Nephron (organoid): Measurements from ENCODE around the gene ATP9A.

ENCODE experiments used
- H3K27ac Mint-ChIP-seq, 3 experiments: 2 replicates each; pipeline ENCODE4 v1.8.0; 2020; ENCODE audit warnings: mixed read lengths in 3 of 3, mild to moderate bottlenecking in 2 of 3, moderate library complexity in 1 of 3
- H3K27me3 Mint-ChIP-seq: 2 replicates; pipeline ENCODE4 v1.8.0; 2021; ENCODE audit warnings: low read depth, mild to moderate bottlenecking, moderate library complexity, mixed read lengths
- H3K36me3 Mint-ChIP-seq: 2 replicates; pipeline ENCODE4 v1.8.0; 2020; ENCODE audit warnings: low read depth, mixed read lengths
- H3K4me1 Mint-ChIP-seq: 2 replicates; pipeline ENCODE4 v1.8.0; 2020; ENCODE audit warnings: mixed read lengths
- H3K4me3 Mint-ChIP-seq, 3 experiments: 2 replicates each; pipeline ENCODE4 v1.8.0; 2020; ENCODE audit warnings: mild to moderate bottlenecking in 3 of 3, mixed read lengths in 3 of 3, moderate library complexity in 2 of 3
- H3K9me3 Mint-ChIP-seq: 2 replicates; pipeline ENCODE4 v1.8.0; 2020; ENCODE audit warnings: mixed read lengths
- TF ChIP-seq, protein P1 (sequence below), 3 experiments: fragments of 200-600 bp; sonication (generic); IDR thresholded peaks; one replicate each; pipeline ENCODE4 v1.5.0; 2021; ENCODE audit warnings: antibody characterized with exemption in 3 of 3; ENCODE audit not compliant: unreplicated experiment in 3 of 3

Gene ATP9A

DNA sequence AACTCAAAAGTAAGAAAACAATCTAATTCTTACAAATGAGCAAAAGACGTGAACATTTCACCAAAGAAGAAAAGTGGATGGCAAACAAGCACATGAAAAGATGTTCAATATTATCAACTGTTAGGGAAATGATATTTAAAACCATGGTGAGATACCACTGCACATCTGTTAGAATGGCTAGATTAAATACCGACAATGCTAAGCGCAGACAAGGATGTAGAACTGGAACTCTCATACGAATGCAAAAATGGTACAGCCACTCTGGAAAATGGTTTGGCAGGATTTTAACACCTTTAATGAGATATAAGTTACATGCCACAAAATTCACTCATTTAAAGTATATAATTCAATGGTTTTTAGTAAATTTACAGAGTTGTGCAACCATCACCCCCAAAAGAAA is 181.0 kb downstream of the ATP9A start:
- Mint-ChIP-seq H3K4me1 (no peaks in the 10 kb centered on the region), H3K4me3 (no peak overlapping the region), H3K27ac (no peak overlapping the region), H3K9me3 (no peaks in the 10 kb centered on the region), H3K27me3 (no peaks in the 10 kb centered on the region), H3K36me3 (no peaks in the 10 kb centered on the region)
- TF ChIP-seq, protein P1, sequence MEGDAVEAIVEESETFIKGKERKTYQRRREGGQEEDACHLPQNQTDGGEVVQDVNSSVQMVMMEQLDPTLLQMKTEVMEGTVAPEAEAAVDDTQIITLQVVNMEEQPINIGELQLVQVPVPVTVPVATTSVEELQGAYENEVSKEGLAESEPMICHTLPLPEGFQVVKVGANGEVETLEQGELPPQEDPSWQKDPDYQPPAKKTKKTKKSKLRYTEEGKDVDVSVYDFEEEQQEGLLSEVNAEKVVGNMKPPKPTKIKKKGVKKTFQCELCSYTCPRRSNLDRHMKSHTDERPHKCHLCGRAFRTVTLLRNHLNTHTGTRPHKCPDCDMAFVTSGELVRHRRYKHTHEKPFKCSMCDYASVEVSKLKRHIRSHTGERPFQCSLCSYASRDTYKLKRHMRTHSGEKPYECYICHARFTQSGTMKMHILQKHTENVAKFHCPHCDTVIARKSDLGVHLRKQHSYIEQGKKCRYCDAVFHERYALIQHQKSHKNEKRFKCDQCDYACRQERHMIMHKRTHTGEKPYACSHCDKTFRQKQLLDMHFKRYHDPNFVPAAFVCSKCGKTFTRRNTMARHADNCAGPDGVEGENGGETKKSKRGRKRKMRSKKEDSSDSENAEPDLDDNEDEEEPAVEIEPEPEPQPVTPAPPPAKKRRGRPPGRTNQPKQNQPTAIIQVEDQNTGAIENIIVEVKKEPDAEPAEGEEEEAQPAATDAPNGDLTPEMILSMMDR (IDR thresholded peaks at IDR 0.05; ENCODE audit: unreplicated experiment in 3 of 3), result no peak

DNA sequence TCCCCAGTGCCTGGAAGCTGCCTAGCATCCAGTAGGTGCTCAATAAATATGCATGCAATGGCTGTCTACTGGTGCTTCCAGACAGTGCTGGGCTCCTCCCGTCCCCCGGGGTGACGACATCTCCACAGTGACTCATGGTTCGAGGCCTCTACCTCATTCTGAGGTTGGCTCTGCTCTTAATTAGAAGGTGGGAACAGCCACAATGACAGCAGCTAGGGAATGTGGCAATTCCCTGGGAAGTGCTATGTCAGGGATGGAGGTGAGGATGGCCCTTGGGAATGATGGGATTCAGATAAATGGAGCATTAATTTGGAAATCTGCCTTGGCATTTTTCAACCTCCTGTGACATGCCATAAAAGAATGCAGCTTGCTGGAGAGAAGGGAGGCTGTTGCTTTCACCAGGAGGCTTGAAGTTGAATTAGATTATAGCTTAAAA is 182.2 kb downstream of the ATP9A start:
- no peaks in the 10 kb centered on the region for H3K27me3 Mint-ChIP-seq
- no peaks in the 10 kb centered on the region for H3K36me3 Mint-ChIP-seq
- no peak overlapping the region for H3K4me3 Mint-ChIP-seq
- H3K9me3 Mint-ChIP-seq, result no peaks in the 10 kb centered on the region
- TF ChIP-seq, protein P1 (IDR thresholded peaks at IDR 0.05; ENCODE audit: unreplicated experiment in 3 of 3), result no peak
- no peaks in the 10 kb centered on the region for H3K4me1 Mint-ChIP-seq
- no peak overlapping the region for H3K27ac Mint-ChIP-seq

DNA sequence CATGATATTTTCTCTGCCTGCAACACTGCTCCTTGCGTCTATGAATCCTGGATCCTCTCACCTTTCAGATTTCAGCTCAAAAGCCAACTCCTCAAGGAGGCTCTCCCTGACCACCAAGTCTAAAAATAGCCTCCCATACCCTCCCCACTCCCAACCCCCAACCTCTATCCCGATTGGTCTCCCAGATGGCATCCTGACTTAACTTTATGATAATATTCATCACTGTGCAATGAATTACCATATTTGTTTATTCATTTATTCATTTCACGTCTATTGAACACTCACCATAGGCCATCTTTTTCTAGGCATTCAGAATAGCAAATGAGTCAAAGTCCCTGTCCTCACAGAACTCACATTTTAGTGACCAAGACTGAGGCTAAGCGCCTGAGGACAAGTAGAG is 183.0 kb downstream of the ATP9A start:
- no peak overlapping the region for H3K4me3 Mint-ChIP-seq
- H3K27ac Mint-ChIP-seq, result no peak overlapping the region
- H3K27me3 Mint-ChIP-seq, result no peaks in the 10 kb centered on the region
- H3K9me3 Mint-ChIP-seq, result no peaks in the 10 kb centered on the region
- TF ChIP-seq, protein P1 (IDR thresholded peaks at IDR 0.05; ENCODE audit: unreplicated experiment in 3 of 3), result no peak
- no peaks in the 10 kb centered on the region for H3K4me1 Mint-ChIP-seq
- H3K36me3 Mint-ChIP-seq, result no peaks in the 10 kb centered on the region

DNA sequence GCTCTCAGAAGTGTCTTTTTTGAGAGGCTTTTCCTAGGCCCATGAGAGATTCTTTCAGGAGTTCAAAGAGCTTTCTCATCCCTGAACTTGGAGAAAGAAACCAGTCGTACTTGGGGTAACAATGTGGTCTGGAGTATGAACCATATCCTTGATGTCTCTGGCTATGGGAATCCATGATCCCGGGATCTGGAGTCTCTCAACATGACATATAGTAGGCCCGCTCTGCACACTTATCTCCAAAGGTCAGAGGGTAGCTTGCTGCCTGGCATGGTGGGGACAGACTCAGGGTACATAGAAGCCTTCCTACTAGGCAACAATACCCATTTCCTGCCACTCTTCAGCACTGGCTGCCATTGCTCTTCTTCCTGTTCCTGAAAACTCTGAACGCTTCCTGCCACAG is 183.5 kb downstream of the ATP9A start:
- H3K9me3 Mint-ChIP-seq, result no peaks in the 10 kb centered on the region
- H3K27me3 Mint-ChIP-seq, result no peaks in the 10 kb centered on the region
- no peaks in the 10 kb centered on the region for H3K4me1 Mint-ChIP-seq
- no peaks in the 10 kb centered on the region for H3K36me3 Mint-ChIP-seq
- TF ChIP-seq, protein P1 (IDR thresholded peaks at IDR 0.05; ENCODE audit: unreplicated experiment in 3 of 3), result no peak
- H3K27ac Mint-ChIP-seq, result no peak overlapping the region
- no peak overlapping the region for H3K4me3 Mint-ChIP-seq

DNA sequence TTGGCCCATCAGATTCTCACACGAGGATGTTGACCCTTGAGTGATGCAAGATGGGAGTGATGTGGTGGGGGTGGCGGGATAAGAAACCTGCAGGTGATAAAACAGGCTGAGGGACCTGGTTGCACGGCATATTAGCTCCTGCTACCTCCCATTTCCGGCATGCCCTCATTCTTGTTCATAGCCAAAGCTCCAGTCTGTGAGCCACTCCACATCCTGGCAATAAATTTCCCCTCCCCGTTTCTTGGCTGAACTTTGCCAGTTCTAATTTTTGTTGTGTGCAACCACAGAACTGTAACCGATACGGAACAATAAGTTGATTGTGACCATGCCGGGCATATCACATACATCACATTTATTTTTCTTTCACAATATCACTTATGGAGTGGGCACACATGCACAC is 184.1 kb downstream of the ATP9A start:
- Mint-ChIP-seq H3K9me3 (no peaks in the 10 kb centered on the region), H3K4me3 (no peak overlapping the region), H3K36me3 (no peaks in the 10 kb centered on the region), H3K27me3 (no peaks in the 10 kb centered on the region), H3K4me1 (no peaks in the 10 kb centered on the region), H3K27ac (no peak overlapping the region)
- TF ChIP-seq, protein P1 (IDR thresholded peaks at IDR 0.05; ENCODE audit: unreplicated experiment in 3 of 3), result no peak

DNA sequence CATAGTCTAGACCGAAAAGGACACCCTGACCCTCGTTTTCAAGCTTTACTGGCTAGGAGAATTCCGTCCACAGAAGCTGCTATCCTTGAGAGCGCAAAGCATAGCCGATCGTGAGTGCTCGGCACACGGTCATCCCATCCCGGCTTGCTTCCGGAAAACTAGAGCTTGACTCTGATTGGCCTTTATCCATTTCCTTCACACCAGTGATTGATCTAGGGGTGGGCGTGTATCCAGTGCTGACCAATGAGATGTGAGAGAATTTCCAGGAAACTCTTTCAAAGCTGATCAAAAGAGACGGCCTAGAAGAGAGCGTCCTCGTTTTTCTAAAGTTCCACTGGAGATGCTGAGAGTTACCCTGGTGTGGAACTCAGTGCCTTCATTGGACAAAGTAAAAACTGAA is 184.7 kb downstream of the ATP9A start:
- TF ChIP-seq, protein P1 (IDR thresholded peaks at IDR 0.05; ENCODE audit: unreplicated experiment in 3 of 3), result no peak
- no peak overlapping the region for H3K27ac Mint-ChIP-seq
- H3K4me3 Mint-ChIP-seq, result no peak overlapping the region
- no peaks in the 10 kb centered on the region for H3K36me3 Mint-ChIP-seq
- H3K4me1 Mint-ChIP-seq, result no peaks in the 10 kb centered on the region
- H3K27me3 Mint-ChIP-seq, result no peaks in the 10 kb centered on the region
- no peaks in the 10 kb centered on the region for H3K9me3 Mint-ChIP-seq
